ENCODE results near the gene MYBPC3.

Gene MYBPC3

DNA sequence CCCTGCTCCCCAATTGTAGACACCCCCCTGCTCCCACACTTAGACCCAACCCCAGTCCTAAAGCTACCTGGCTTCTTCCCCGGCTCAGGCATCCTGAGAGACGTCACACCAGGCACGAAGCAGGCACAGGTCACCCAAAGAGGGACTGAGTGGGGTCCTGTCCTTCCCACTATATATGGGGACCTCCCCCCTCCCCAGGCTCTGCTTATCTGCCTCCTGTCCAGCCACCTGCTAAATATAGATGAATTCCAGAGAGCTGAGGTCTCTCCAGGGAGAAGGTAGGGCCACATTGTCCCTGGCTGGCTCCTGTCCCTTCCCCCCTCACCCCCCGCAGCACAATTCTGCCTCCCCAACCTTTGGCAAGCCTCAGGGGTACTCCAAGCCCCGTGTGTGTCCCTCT, at the start of gene MYBPC3:
MYBPC3 (minus strand) TSS at position 147 of the 400 bp plus-strand sequence; CDS start at position 92, 55 bp downstream.
- DNase-seq (ENCODE audit: low spot score), result no peak

GRCh38 chr11:47400768-47401279, 48.3 kb upstream of the MYBPC3 start:
- DNase-seq (ENCODE audit: low spot score), result no peak

GRCh38 chr11:47399860-47400767, 47.6 kb upstream of the MYBPC3 start:
- no peak for DNase-seq (ENCODE audit: low spot score)

GRCh38 chr11:47398551-47398950, 46.0 kb upstream of the MYBPC3 start:
- no peak for DNase-seq (ENCODE audit: low spot score)

DNA sequence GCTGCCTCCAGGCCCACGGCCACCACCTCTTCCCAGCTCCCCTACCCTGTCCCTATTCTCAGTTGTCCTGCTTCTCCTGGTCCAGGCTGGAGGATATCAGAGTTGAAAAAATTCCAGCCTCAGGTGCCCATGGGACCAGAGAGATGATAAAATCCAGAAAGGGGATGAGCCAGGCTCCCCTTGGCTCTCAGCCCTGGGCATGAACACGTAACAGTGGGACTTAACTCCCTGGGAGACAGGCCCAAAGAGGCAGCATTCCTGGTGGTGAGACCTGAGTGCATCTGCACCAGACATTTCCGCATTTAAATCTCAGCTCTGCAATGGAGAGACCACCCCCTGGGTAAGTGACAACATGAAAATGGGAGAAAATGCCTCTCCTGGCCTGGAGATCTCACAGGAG, 45.5 kb upstream of the MYBPC3 start:
- no peak for DNase-seq (ENCODE audit: low spot score)

GRCh38 chr11:47396049-47396320, 43.5 kb upstream of the MYBPC3 start:
- no peak for DNase-seq (ENCODE audit: low spot score)

DNA sequence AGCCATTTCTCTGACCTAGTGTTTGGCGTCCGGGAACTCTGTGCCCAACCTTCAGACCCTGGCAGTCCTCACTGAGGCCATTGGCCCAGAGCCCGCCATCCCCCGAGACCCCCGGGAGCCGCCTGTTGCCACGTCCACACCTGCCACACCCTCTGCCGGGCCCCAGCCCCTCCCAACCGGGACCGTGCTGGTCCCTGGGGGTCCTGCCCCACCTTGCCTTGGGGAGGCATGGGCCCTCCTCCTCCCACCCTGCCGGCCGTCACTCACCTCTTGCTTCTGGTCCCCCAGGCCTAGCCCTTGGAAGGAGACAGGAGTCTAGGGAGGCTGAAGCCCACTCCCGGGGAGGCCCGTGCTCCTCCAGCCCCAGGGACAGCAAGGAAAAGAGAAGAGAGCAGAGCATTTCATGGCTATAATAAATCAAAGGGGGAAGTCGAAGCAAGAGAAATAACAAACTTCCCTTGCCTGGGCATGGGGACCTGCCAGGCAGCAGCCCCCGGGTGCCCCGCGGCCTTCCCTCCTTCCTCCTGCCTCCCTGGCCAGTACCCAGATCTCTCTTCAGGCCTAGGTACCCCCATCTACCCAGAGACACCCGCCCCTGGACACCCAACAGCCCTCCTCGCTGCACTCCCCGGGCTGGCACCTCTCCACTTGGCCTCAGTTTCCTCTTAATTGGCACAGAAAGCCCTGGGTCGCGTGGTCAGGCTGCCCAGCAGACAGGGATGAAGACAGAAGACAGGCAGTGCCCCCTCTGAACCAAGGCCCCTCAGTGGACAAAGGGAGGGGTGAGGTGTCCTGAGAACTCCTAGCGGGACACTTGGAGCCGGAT, 42.9 kb upstream of the MYBPC3 start:
- no peak for DNase-seq (ENCODE audit: low spot score)

- peak; percentile 84 for DNase-seq (ENCODE audit: low spot score)
These were observed 42.1 kb upstream of the MYBPC3 start for GRCh38 chr11:47394322-47395222.

- DNase-seq (ENCODE audit: low spot score), result no peak
These were observed 41.5 kb upstream of the MYBPC3 start for GRCh38 chr11:47394050-47394321.

DNA sequence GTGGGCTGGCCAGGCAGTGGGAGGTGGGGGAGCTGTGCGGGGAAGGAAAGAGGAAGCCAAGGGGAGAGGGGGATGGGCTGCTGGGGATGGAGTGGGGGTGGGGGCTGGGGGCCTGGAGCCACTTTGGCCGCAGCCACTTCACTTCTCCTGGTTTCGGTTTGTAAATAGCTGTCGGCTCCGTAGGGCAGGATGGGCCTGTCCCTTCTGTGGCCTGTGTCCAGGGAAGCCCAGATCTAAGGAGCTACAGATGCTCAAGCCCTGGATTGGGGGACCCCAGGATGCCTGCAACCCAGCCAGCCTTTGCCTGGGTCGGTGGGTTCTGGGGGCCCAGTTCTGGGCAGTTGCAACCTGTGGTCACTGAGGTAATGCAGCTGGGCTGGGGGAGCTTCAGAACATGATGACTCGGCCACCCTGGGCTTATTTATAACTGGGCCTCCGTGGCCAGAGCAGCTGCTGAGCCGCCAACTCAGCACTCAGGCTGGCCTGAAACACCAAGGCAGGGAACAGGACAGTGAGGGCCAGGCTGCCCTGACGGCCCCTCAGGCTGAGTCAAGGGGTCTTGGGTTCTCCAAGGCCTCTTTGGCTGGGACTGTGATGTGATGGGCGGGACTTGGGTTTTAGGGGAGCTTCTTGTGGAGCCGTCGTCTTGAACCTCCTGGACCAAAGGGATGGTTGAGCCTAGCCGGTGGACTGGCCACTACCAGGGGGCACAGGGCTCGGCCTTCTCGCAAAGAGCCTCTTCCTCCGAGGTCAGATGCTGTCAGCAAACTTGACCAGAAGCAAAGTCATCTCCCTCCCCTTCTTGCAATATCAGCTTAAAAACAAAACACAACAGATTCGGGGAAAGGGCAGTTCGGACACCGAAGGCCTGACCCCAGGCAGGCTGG, 40.9 kb upstream of the MYBPC3 start:
- peak; percentile 40 for DNase-seq (ENCODE audit: low spot score)

DNA sequence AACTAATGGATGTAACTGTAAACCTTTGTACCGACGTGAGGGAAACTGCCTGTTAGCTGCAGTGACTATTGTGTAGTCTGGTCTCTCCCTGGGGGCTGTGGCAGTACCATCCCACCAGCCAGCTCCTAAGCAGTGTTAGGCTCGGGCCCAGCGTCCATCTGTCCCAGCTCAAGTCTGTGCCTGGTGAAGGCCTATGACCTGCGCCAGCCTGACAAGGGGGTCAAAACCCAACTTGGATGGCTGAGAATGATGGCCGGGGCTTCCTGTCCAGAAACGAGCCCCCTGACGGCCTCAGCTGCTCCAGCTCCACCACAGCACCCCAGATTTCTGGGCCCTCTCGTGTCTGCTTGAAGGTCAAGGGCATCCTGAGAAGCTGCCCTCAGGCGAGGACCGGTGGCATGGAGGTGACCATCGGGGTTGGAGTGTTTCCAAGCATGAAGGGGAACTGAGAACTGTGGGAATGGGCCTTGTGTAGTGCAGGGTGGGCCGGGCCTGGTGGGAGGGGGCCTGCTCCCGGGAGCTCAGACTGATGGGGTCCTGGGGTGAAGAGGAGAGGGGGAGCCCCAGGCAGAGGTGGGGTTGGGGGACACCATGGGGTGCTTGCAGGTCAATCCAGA, 40.2 kb upstream of the MYBPC3 start:
- no peak for DNase-seq (ENCODE audit: low spot score)

DNA sequence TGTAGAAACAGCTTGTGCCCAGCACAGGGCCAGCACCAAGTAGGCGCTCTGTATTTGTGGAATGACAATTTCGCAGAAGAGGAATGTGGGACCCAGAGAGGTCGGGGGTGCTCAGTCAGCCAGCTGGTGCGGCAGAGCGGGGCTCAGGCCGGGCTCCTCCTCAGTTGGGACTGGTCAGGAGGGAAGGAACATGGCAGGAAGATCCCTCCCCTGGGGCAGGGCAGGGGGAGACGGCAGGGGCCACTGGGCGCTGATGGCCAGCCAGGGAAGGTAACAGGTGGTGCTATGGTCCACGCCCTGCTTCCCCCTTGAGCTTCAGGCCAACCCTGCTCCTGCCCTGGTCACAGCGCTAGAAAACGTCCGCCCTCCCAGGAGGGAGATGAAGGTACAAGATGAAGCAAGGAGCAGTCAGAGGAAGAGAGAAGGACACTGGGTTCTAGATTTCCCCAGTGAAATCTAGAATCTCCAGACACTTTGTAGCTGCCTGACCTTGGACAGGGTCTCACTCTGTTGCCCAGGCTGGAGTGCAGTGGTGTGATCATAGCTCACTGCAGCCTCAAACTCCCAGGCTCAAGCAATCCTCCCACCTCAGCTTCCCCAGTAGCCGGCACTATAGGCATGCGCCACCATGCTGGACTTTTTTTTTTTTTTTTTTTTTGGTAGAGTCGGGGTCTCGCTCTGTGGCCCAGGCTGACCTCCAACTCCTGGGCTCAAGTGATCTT, 39.4 kb upstream of the MYBPC3 start:
- DNase-seq (ENCODE audit: low spot score), result no peak

DNA sequence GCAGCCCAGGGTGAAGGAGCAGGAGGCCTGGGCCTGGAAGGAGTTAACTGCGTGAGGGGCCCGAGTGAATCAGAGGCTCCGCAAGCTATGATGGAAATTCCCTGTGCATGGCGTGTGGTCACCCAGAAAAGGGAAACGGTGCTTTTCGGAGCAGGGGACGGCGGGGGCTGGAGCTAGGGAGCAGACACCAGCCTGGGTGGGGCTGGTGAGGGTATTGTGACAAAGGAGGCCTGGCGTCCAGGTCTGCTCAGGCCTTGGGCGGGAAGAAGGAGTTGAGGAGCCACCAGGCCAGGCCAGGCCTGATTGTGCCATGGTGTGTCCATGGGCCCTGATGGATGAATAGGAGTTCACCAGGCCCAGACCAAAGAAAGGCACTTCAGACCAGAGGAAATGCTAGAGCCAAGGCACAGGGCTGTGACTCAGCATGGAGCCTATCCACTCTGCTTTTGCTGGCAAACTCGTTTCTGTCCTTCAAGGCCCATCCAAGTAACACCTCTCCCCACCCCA, 38.6 kb upstream of the MYBPC3 start:
- no peak for DNase-seq (ENCODE audit: low spot score)

GRCh38 chr11:47390422-47390760, 37.9 kb upstream of the MYBPC3 start:
- DNase-seq (ENCODE audit: low spot score), result no peak

GRCh38 chr11:47389577-47390421, 37.3 kb upstream of the MYBPC3 start:
- DNase-seq (ENCODE audit: low spot score), result no peak

GRCh38 chr11:47388697-47389576, 36.4 kb upstream of the MYBPC3 start:
- DNase-seq (ENCODE audit: low spot score), result no peak

DNA sequence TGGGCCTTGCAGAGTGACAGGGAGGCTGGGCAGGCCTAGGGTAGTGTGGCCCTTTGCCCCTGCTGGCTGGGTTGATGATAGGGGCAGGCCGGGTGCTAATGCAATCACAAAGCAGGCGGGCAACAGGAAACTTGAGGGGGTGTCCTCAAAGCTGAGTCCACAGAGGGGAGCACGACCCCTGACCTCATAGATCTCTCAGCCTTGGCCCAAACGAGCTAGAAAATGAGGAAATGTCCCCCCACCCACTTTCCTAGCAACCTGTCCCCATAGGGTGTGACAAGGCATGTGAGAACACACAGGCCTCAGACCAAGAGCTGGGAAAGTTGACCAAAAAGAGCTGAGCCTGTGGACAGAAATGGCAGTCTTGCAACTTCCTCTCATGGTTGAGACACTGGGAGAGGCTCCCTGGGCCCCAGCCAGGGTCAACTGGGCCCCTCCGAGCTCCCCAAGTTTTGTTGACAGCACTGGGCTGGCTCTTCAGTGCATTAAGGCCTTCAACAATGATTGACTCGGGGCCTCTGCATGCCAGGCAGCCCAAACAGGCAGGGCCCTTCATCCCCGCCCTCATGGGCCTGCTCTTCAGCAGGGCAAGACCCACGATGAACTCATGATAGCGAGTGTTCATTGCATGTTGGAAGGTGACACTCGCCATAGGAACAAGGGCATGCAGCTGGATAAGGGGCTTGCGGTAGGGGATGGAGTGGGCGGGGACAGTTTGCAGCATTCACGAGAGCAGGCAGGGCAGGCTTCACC, 35.6 kb upstream of the MYBPC3 start:
- no peak for DNase-seq (ENCODE audit: low spot score)
